IMR-90 (cell line): ENCODE measurements around the gene CREB5. TPM values are rescaled to one million over a fixed set of nuclear protein-coding genes. Genes with fewer than 3 reads are reported as not detected.

ENCODE experiments used
- ATAC-seq: fragments of 200-7000 bp; cut with Tn5 transposase; 2 replicates; pipeline ENCODE4 v1.9.1; 2020; ENCODE audit warnings: low read depth, mild to moderate bottlenecking, moderate library complexity
- BruUV-seq: library from RNA; stranded (reverse); fragments of 400-500 nt; replicated peaks from 2 replicates; lab custom pipeline; 2021; lab: Mats Ljungman, UMichigan
- CTCF ChIA-PET: fragments of 300-600 bp; formaldehyde crosslinking; extraction: SDS; loops from one replicate; lab custom pipeline; 2021; ENCODE audit warnings: antibody characterized with exemption; lab: Yijun Ruan, JAX
- POLR2A ChIA-PET: fragments of 300-600 bp; sonication (Branson Sonifier 250); formaldehyde crosslinking; loops from one replicate; lab custom pipeline; 2022; ENCODE audit warnings: antibody characterized with exemption; ENCODE audit not compliant: unreplicated experiment; lab: Charles Lee
- DNase-seq: peaks from one replicate; pipeline ENCODE4 v3.0.0; 2013
- H2AFZ ChIP-seq: replicated peaks from 2 replicates; pipeline ENCODE3; 2013; ENCODE audit warnings: low read length, mild to moderate bottlenecking; ENCODE audit not compliant: poor library complexity
- H2AK5ac ChIP-seq: 2 replicates; pipeline ENCODE4 v1.6.1; 2013; ENCODE audit warnings: low read depth, low read length, inconsistent platforms
- H2AK9ac ChIP-seq: replicated peaks from 2 replicates; pipeline ENCODE3; 2013; ENCODE audit warnings: mild to moderate bottlenecking, low read depth, low read length, moderate library complexity; ENCODE audit not compliant: poor library complexity
- H2BK120ac ChIP-seq: 2 replicates; pipeline ENCODE4 v1.6.1; 2013; ENCODE audit warnings: low read depth, low read length, inconsistent platforms
- H2BK15ac ChIP-seq: 3 replicates; pipeline ENCODE4 v1.6.1; 2013; ENCODE audit warnings: low read depth, low read length, inconsistent platforms
- H2BK20ac ChIP-seq: 2 replicates; pipeline ENCODE4 v1.6.1; 2013; ENCODE audit warnings: low read depth, mild to moderate bottlenecking, inconsistent platforms, low read length, moderate library complexity
- H2BK5ac ChIP-seq: 2 replicates; pipeline ENCODE4 v1.6.1; 2013; ENCODE audit warnings: mild to moderate bottlenecking, low read depth, low read length, inconsistent platforms; ENCODE audit not compliant: poor library complexity, severe bottlenecking
- H3K14ac ChIP-seq: replicated peaks from 2 replicates; pipeline ENCODE4 v1.6.1; 2013; ENCODE audit warnings: low read depth, low read length, inconsistent platforms
- H3K18ac ChIP-seq: 2 replicates; pipeline ENCODE4 v1.6.1; 2013; ENCODE audit warnings: low read depth, low read length, control low read depth
- H3K23ac ChIP-seq: 2 replicates; pipeline ENCODE4 v1.6.1; 2013; ENCODE audit warnings: low read depth, low read length, inconsistent platforms
- H3K27ac ChIP-seq: 2 replicates; pipeline ENCODE4 v1.5.1; 2013; ENCODE audit warnings: mild to moderate bottlenecking, control low read depth, low read length; ENCODE audit not compliant: insufficient read depth
- H3K27me3 ChIP-seq: 2 replicates; pipeline ENCODE4 v1.6.1; 2013; ENCODE audit warnings: low read length; ENCODE audit not compliant: control insufficient read depth, insufficient read depth
- H3K36me3 ChIP-seq: 2 replicates; pipeline ENCODE4 v1.6.1; 2013; ENCODE audit warnings: low read length, mixed read lengths; ENCODE audit not compliant: control insufficient read depth, insufficient read depth
- H3K4ac ChIP-seq: 2 replicates; pipeline ENCODE4 v1.6.1; 2013; ENCODE audit warnings: low read depth, low read length, inconsistent platforms
- H3K4me1 ChIP-seq: 2 replicates; pipeline ENCODE4 v1.6.1; 2013; ENCODE audit warnings: low read length, mixed read lengths; ENCODE audit not compliant: control insufficient read depth, insufficient read depth
- H3K4me2 ChIP-seq: 2 replicates; pipeline ENCODE4 v1.6.1; 2013; ENCODE audit warnings: low read depth, mild to moderate bottlenecking, control low read depth, low read length, moderate library complexity
- H3K4me3 ChIP-seq: 2 replicates; pipeline ENCODE4 v1.5.1; 2013; ENCODE audit warnings: low read depth, mild to moderate bottlenecking, control low read depth, low read length, moderate library complexity; ENCODE audit not compliant: insufficient read depth
- H3K56ac ChIP-seq: 2 replicates; pipeline ENCODE4 v1.6.1; 2013; ENCODE audit warnings: low read length, inconsistent platforms; ENCODE audit not compliant: insufficient read depth; ENCODE audit errors: extremely low read depth
- H3K79me1 ChIP-seq, 2 experiments: 2 replicates each; pipeline ENCODE4 v1.6.1; 2013; ENCODE audit warnings: low read length in 2 of 2, inconsistent platforms in 1 of 2, low read depth in 1 of 2
- H3K9ac ChIP-seq: 2 replicates; pipeline ENCODE4 v1.6.1; 2013; ENCODE audit warnings: low read depth, low read length, control low read depth
- H3K9me1 ChIP-seq: 2 replicates; pipeline ENCODE4 v1.6.1; 2013; ENCODE audit warnings: low read length, inconsistent platforms; ENCODE audit not compliant: insufficient read depth
- H3K9me3 ChIP-seq: 2 replicates; pipeline ENCODE4 v1.6.1; 2013; ENCODE audit warnings: low read length; ENCODE audit not compliant: control insufficient read depth, insufficient read depth
- H4K20me1 ChIP-seq: 2 replicates; pipeline ENCODE4 v1.6.1; 2013; ENCODE audit warnings: low read length, inconsistent platforms; ENCODE audit not compliant: insufficient read depth
- H4K5ac ChIP-seq: 2 replicates; pipeline ENCODE4 v1.6.1; 2013; ENCODE audit warnings: mild to moderate bottlenecking, low read depth, low read length, control low read depth
- H4K8ac ChIP-seq, 2 experiments: 2 replicates each; pipeline ENCODE4 v1.6.1; 2013; ENCODE audit warnings: low read depth in 2 of 2, low read length in 2 of 2, control low read depth in 1 of 2, inconsistent platforms in 1 of 2
- H4K91ac ChIP-seq: 2 replicates; pipeline ENCODE4 v1.6.1; 2013; ENCODE audit warnings: low read depth, low read length, inconsistent platforms; ENCODE audit not compliant: insufficient read depth
- CEBPB ChIP-seq: IDR thresholded peaks from 2 replicates; pipeline ENCODE4 v1.6.1; 2012; ENCODE audit warnings: low read depth, low read length, improper control_type of control experiment
- WGBS, 2 experiments: methylation state at CpG; one replicate each; pipeline versions ENCODE4 v1.1.5 to v1.1.7; 2013; ENCODE audit warnings: missing lambda C conversion rate in 2 of 2; ENCODE audit not compliant: insufficient read length in 1 of 2; ENCODE audit errors: extremely low coverage in 2 of 2; 5-methylcytosine and 5-hydroxymethylcytosine counted together
- dilution Hi-C: fragments of 300-500 bp; cut with HindIII; formaldehyde crosslinking; loops from one replicate; pipeline ENCODE4 v1.14.3; 2018; ENCODE audit warnings: low sequenced_read_pairs; ENCODE audit not compliant: unreplicated experiment
- in situ Hi-C: fragments of 300-500 bp; cut with MboI; formaldehyde crosslinking; loops from 3 replicates; pipeline ENCODE4 v1.14.3; 2019; ENCODE audit warnings: low sequenced_read_pairs, inconsistent platforms, mixed read lengths
- intact Hi-C: fragments of 100-400 bp; cut with micrococcal nuclease; formaldehyde crosslinking; loops from 2 replicates; pipeline ENCODE4 v1.10.0; 2022
- polyA plus RNA-seq, 3 experiments: library from polyadenylated mRNA; depleted of rRNA; stranded (reverse); fragments of >200 nt; gene quantifications; 2 replicates each; pipeline ENCODE4 v1.2.3, GENCODE V29; 2012; ENCODE audit warnings: low replicate concordance in 1 of 3
- total RNA-seq: library from RNA; depleted of rRNA; stranded (reverse); fragments of >200 nt; gene quantifications from 2 replicates; pipeline ENCODE4 v1.2.3, GENCODE V29; 2012
- TF ChIP-seq, protein P1 (sequence below): conservative IDR thresholded peaks from 2 replicates; pipeline ENCODE4 v1.5.1; 2012; ENCODE audit warnings: mild to moderate bottlenecking, low read depth, low read length, improper control_type of control experiment

Gene CREB5
- total and polyA plus RNA-seq, 2 of the 4 experiments (the other 2 are of a cell fraction) = 7.3 to 13.1 TPM

DNA sequence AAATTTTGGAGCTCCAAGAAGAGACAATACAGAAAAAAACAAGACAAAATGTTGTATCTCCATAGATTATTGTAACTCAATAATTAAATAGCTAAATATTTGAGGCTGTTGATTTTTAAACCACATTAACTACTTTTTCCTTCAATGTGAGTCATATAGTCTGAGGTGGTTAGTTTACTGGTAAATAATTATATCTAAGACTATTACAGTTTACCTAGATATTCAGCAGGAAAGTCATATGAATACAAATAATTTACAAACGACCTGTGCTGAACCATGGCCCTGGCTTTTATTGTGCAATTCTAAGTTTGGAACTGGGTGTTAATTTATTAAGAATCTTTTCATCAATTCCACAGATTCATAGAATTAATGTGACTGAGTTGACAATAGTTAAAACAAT is 22.2 kb downstream of the CREB5 start:
- Histone ChIP-seq H3K79me1 (no peaks in the 10 kb centered on the region), H3K9me1 (no peaks in the 10 kb centered on the region), H2AK5ac (no peak overlapping the region), H2BK120ac (no peak overlapping the region), H4K8ac (no peak overlapping the region), H4K91ac (no peak overlapping the region), H3K36me3 (no peaks in the 10 kb centered on the region), H2AFZ (no peak overlapping the region), H2BK20ac (no peak overlapping the region), H3K4ac (no peak overlapping the region), H4K20me1 (no peaks in the 10 kb centered on the region), H3K4me3 (no peak overlapping the region), H2BK15ac (no peak overlapping the region), H3K18ac (no peak overlapping the region), H3K23ac (no peak overlapping the region), H3K14ac (no peak overlapping the region), H3K27ac (no peak overlapping the region), H2BK5ac (no peak overlapping the region), H3K4me1 (peaks cover 2% of the 10 kb centered on the region; the same call in 1 of the 2 replicates), H3K9ac (no peak overlapping the region), H3K4me2 (no peak overlapping the region), H2AK9ac (no peak overlapping the region), H4K5ac (no peak overlapping the region), H3K27me3 (peaks cover 2% of the 10 kb centered on the region; the same call in 1 of the 2 replicates), H3K9me3 (no peaks in the 10 kb centered on the region), H3K56ac (no peak overlapping the region)
- no peak for DNase-seq
- ChIA-PET POLR2A (no interaction called here), CTCF (no interaction called here)
- dilution Hi-C loops = no loop called here
- BruUV-seq = no TSS peak
- intact Hi-C loops = no loop called here
- WGBS, 2 experiments = no CpG with 5 or more reads among the region's 1 CpG
- TF ChIP-seq, protein P1, sequence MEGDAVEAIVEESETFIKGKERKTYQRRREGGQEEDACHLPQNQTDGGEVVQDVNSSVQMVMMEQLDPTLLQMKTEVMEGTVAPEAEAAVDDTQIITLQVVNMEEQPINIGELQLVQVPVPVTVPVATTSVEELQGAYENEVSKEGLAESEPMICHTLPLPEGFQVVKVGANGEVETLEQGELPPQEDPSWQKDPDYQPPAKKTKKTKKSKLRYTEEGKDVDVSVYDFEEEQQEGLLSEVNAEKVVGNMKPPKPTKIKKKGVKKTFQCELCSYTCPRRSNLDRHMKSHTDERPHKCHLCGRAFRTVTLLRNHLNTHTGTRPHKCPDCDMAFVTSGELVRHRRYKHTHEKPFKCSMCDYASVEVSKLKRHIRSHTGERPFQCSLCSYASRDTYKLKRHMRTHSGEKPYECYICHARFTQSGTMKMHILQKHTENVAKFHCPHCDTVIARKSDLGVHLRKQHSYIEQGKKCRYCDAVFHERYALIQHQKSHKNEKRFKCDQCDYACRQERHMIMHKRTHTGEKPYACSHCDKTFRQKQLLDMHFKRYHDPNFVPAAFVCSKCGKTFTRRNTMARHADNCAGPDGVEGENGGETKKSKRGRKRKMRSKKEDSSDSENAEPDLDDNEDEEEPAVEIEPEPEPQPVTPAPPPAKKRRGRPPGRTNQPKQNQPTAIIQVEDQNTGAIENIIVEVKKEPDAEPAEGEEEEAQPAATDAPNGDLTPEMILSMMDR = no peak
- peak; percentile 21; the same call in 1 of the 2 replicates for TF ChIP-seq CEBPB
- no peak for ATAC-seq
- in situ Hi-C loops = no loop called here
